ENCODE results near the gene C16orf92. TPM values are rescaled to one million over a fixed set of nuclear protein-coding genes. Genes with fewer than 3 reads are reported as not detected.

The C16orf92 gene
- total and polyA plus RNA-seq, 2 of the 13 experiments (the other 11 are each of a cell fraction or from before 2014, with no cell fraction given): not detected

- FAIRE-seq (no peak), ATAC-seq (no peak), DNase-seq (ENCODE audit: low spot score) (no peak)
- WGBS (ENCODE audit: low lambda C conversion rate): 97% methylated on average over 9 of the region's 9 CpGs
- H3K4me3 ChIP-seq (replicated peaks in 1 of 3; ENCODE audit: insufficient read depth in 1 of 3, low read depth in 2 of 3, low read length in 3 of 3): no peak overlapping the region
- ChIA-PET CTCF (ENCODE audit: low intra/inter-chr PET ratio, low total read pairs) (no interaction called here), POLR2A (interaction anchor here (0.6 to 2.0 kb wide), 4 partner anchors 21 to 186 kb away, joined by 3 to 10 read pairs (median 6); partner anchors contain the start of genes KCTD13 and TAOK2)
- peaks cover 9% of the 10 kb centered on the region for H3K79me2 ChIP-seq (ENCODE audit: insufficient read depth, low read length)
- no peaks in the 10 kb centered on the region for H3K9me3 ChIP-seq (ENCODE audit: low read length)
- H2AFZ ChIP-seq (ENCODE audit: low read length): no peak overlapping the region
- H4K20me1 ChIP-seq (ENCODE audit: insufficient read depth, low read length): no peaks in the 10 kb centered on the region
- H3K4me1 ChIP-seq (ENCODE audit: insufficient read depth, low read length): peaks cover 24% of the 10 kb centered on the region
- peaks cover 14 to 39% of the 10 kb centered on the region in 2 experiments for H3K36me3 ChIP-seq (replicated peaks in 1 of 2; ENCODE audit: control insufficient read depth in 1 of 2, insufficient read depth in 2 of 2, low read length in 2 of 2)
- in situ Hi-C loops (cut with HindIII; ENCODE audit: extremely low pct_ligation_motif_present, low pct_unique_long_range_greater_than_20kb) (no loop called here), intact Hi-C loops (cut with micrococcal nuclease; ENCODE audit: unreplicated experiment) (no loop called here)
- peak overlapping the region; percentile 84; the same call in 1 of the 2 replicates for H3K4me2 ChIP-seq (ENCODE audit: low read depth, low read length)
- no peak for TF ChIP-seq DZIP1 (CRISPR knock-in tag; IDR thresholded peaks at IDR 0.05)
- TF ChIP-seq IKZF1 (IDR thresholded peaks at IDR 0.05): 0 out of 2 replicates have a peak, but pooled peaks have one; percentile 38
- no peak for TF ChIP-seq JARID2 (CRISPR knock-in tag; IDR thresholded peaks at IDR 0.05; ENCODE audit: insufficient replicate concordance)
- TF ChIP-seq POLR2A (IDR thresholded peaks at IDR 0.05; ENCODE audit: insufficient read depth in 1 of 2, low read depth in 2 of 2, low read length in 2 of 2): peak in 1 of 2 experiments; percentile 24; a peak in 1 of 4 replicates
- no peak for TF ChIP-seq ZNF3 (CRISPR knock-in tag; IDR thresholded peaks at IDR 0.05)
- TF ChIP-seq LCORL (IDR thresholded peaks at IDR 0.05): 0 out of 2 replicates have a peak, but pooled peaks have one; percentile 7
- TF ChIP-seq LCORL (CRISPR knock-in tag; IDR thresholded peaks at IDR 0.05): no peak
- TF ChIP-seq ZNF343 (CRISPR knock-in tag; IDR thresholded peaks at IDR 0.05): no peak
- peak; percentile 17; the same call in 1 of the 2 replicates for TF ChIP-seq POLR2G (IDR thresholded peaks at IDR 0.05; ENCODE audit: low read depth, low read length)
- no peak for TF ChIP-seq ZMYM4 (CRISPR knock-in tag; IDR thresholded peaks at IDR 0.05)
- 0 out of 2 replicates have a peak, but pooled peaks have one; percentile 10 for TF ChIP-seq NBN (conservative IDR thresholded peaks at IDR 0.05)
- TF ChIP-seq ZNF512 (CRISPR knock-in tag; IDR thresholded peaks at IDR 0.05): no peak
- peak overlapping the region; percentile 87 for H3K27ac ChIP-seq (ENCODE audit: extremely low read length, insufficient read depth, low read length)
- BruUV-seq (replicated peaks): no TSS peak
- 0 out of 2 replicates have a peak overlapping the region, but pooled peaks have one; percentile 85 for H3K9ac ChIP-seq (ENCODE audit: insufficient read depth, low read depth, low read length)
- peaks cover 0 to 5% of the 10 kb centered on the region in 2 experiments; a peak in 1 of 5 replicates for H3K27me3 ChIP-seq (ENCODE audit: control insufficient read depth in 1 of 2, insufficient read depth in 2 of 2, low read length in 2 of 2)
Measured at GRCh38 chr16:29993903-29994599, 28.9 kb upstream of the C16orf92 start.
